GM12878 (cell line): ENCODE data around the gene CROT. TPM values are rescaled to one million over a fixed set of nuclear protein-coding genes. Genes with fewer than 3 reads are reported as not detected.

ENCODE experiments used
- ATAC-seq: fragments of 200-7000 bp; cut with Tn5 transposase; 3 replicates; pipeline ENCODE4 v1.9.1; 2020; ENCODE audit warnings: mild to moderate bottlenecking, moderate library complexity
- BruUV-seq: library from RNA; stranded (reverse); fragments of 400-500 nt; replicated peaks from 2 replicates; lab custom pipeline; 2021; lab: Mats Ljungman, UMichigan
- CTCF ChIA-PET: fragments of 300-600 bp; sonication (Branson Sonifier 250); formaldehyde crosslinking; extraction: SDS; loops from one replicate; lab custom pipeline; 2021; ENCODE audit warnings: inconsistent platforms; lab: Yijun Ruan, JAX
- POLR2A ChIA-PET: fragments of 350-600 bp; formaldehyde crosslinking; extraction: SDS; loops from one replicate; lab custom pipeline; 2021; ENCODE audit warnings: inconsistent platforms; lab: Charles Lee
- RAD21 ChIA-PET: fragments of 300-600 bp; sonication (Branson Sonifier 250); formaldehyde crosslinking; loops from one replicate; lab custom pipeline; 2023; ENCODE audit warnings: antibody characterized with exemption; ENCODE audit not compliant: unreplicated experiment; lab: Charles Lee
- SMC1A ChIA-PET: fragments of 300-600 bp; sonication (Branson Sonifier 250); formaldehyde crosslinking; loops from one replicate; lab custom pipeline; 2023; ENCODE audit not compliant: unreplicated experiment, uncharacterized antibody; lab: Charles Lee
- DNase-seq: peaks from one replicate; pipeline ENCODE4 v3.0.0-alpha.2; 2011; ENCODE audit warnings: low read depth, low spot score
- FAIRE-seq: peaks from 3 replicates; lab custom pipeline; 2011; peaks lifted over from hg19 to GRCh38; lab: Jason Lieb, UNC
- H2AFZ ChIP-seq: 2 replicates; pipeline ENCODE4 v1.6.0; 2011; ENCODE audit warnings: low read depth, low read length, control low read depth; ENCODE audit not compliant: control insufficient read depth
- H3K27ac ChIP-seq: 2 replicates; pipeline ENCODE4 v1.5.1; 2011; ENCODE audit warnings: control low read depth; ENCODE audit not compliant: control insufficient read depth, insufficient read depth
- H3K27me3 ChIP-seq, 2 experiments: replicated peaks in 1 of 2; 2 replicates each; pipeline versions ENCODE4 v1.6.0 to v1.6.1; 2011; ENCODE audit warnings: low read length in 1 of 2; ENCODE audit not compliant: control insufficient read depth in 2 of 2, insufficient read depth in 2 of 2
- H3K36me3 ChIP-seq, 2 experiments: 2 replicates each; pipeline ENCODE4 v1.5.1; 2011; ENCODE audit warnings: low read length in 1 of 2; ENCODE audit not compliant: control insufficient read depth in 2 of 2, insufficient read depth in 2 of 2
- H3K4me1 ChIP-seq: 2 replicates; pipeline ENCODE4 v1.6.1; 2011; ENCODE audit warnings: mild to moderate bottlenecking, low read length, moderate library complexity, mixed read lengths; ENCODE audit not compliant: control insufficient read depth, insufficient read depth
- H3K4me2 ChIP-seq: 2 replicates; pipeline ENCODE4 v1.6.0; 2011; ENCODE audit warnings: control low read depth; ENCODE audit not compliant: control insufficient read depth, insufficient read depth
- H3K4me3 ChIP-seq: fragments of 200-600 bp; sonication (generic); 2 replicates; pipeline ENCODE4 v1.5.1; 2016
- H3K79me2 ChIP-seq: 2 replicates; pipeline ENCODE4 v1.6.0; 2011; ENCODE audit warnings: low read length; ENCODE audit not compliant: control insufficient read depth, insufficient read depth
- H3K9ac ChIP-seq: 2 replicates; pipeline ENCODE4 v1.8.0; 2011; ENCODE audit warnings: low read length, control low read depth, mixed read lengths; ENCODE audit not compliant: control insufficient read depth, insufficient read depth
- H3K9me3 ChIP-seq: replicated peaks from 3 replicates; pipeline ENCODE4 v1.5.1; 2011; ENCODE audit warnings: mild to moderate bottlenecking, low read length; ENCODE audit not compliant: control insufficient read depth, insufficient read depth
- H4K20me1 ChIP-seq: 2 replicates; pipeline ENCODE4 v1.6.0; 2011; ENCODE audit not compliant: control insufficient read depth, insufficient read depth
- BCL11A ChIP-seq: IDR thresholded peaks from 2 replicates; pipeline ENCODE4 v1.6.1; 2011; ENCODE audit warnings: low read depth, low read length
- BHLHE40 ChIP-seq, 2 experiments: fragments of 450-650 bp in 1 of 2; IDR thresholded peaks; 2 replicates each; pipeline ENCODE4 v1.6.1; 2011 to 2017; ENCODE audit warnings: low read depth in 2 of 2, borderline replicate concordance in 1 of 2, improper control_type of control experiment in 1 of 2, low read length in 1 of 2, mild to moderate bottlenecking in 1 of 2
- BRCA1 ChIP-seq: IDR thresholded peaks from 2 replicates; pipeline ENCODE4 v1.6.1; 2011; ENCODE audit warnings: low read depth, low read length, improper control_type of control experiment
- EP300 ChIP-seq, 2 experiments: fragments of 150-350 bp in 1 of 2; IDR thresholded peaks; 2 replicates each; pipeline ENCODE4 v1.6.1; 2011 to 2012; ENCODE audit warnings: low read depth in 2 of 2, low read length in 2 of 2, borderline replicate concordance in 1 of 2, improper control_type of control experiment in 1 of 2, inconsistent platforms in 1 of 2; ENCODE audit not compliant: control insufficient read depth in 1 of 2
- JUND ChIP-seq: IDR thresholded peaks from 2 replicates; pipeline ENCODE4 v1.6.1; 2012; ENCODE audit warnings: low read depth, mild to moderate bottlenecking, low read length, improper control_type of control experiment, moderate library complexity
- MYB ChIP-seq: fragments of 150-350 bp; IDR thresholded peaks from 2 replicates; pipeline ENCODE4 v1.6.1; 2014; ENCODE audit warnings: mild to moderate bottlenecking, low read depth, low read length, borderline replicate concordance
- NR2C1 ChIP-seq: fragments of 450-650 bp; IDR thresholded peaks from 2 replicates; pipeline ENCODE4 v1.6.1; 2017; ENCODE audit warnings: antibody characterized with exemption, mild to moderate bottlenecking, moderate library complexity
- SIN3A ChIP-seq: IDR thresholded peaks from 2 replicates; pipeline ENCODE4 v1.6.1; 2012; ENCODE audit warnings: low read depth, low read length, improper control_type of control experiment
- SMAD1 ChIP-seq: fragments of 450-650 bp; IDR thresholded peaks from 2 replicates; pipeline ENCODE4 v1.6.1; 2018; ENCODE audit warnings: mild to moderate bottlenecking, low read depth; ENCODE audit not compliant: partially characterized antibody
- SUPT20H ChIP-seq: IDR thresholded peaks from 2 replicates; pipeline ENCODE4 v1.6.1; 2011; ENCODE audit warnings: low read depth, mild to moderate bottlenecking, low read length, moderate library complexity, borderline replicate concordance; ENCODE audit not compliant: control insufficient read depth
- YY1 ChIP-seq: IDR thresholded peaks from 2 replicates; pipeline ENCODE4 v1.6.1; 2011; ENCODE audit warnings: low read depth, mild to moderate bottlenecking, low read length
- ZBED1 ChIP-seq: IDR thresholded peaks from 2 replicates; pipeline ENCODE4 v1.6.1; 2016; ENCODE audit warnings: borderline replicate concordance
- WGBS: methylation state at CpG from one replicate; pipeline ENCODE4 v1.1.6; 2016; ENCODE audit warnings: low lambda C conversion rate; ENCODE audit not compliant: insufficient replicate concordance, insufficient coverage; ENCODE audit errors: missing lambda C conversion rate; 5-methylcytosine and 5-hydroxymethylcytosine counted together
- in situ Hi-C: fragments of 300-500 bp; cut with MboI; formaldehyde crosslinking; loops from 9 replicates; pipeline ENCODE4 v1.14.3; 2018; ENCODE audit warnings: mixed read lengths
- intact Hi-C: fragments of 100-400 bp; cut with micrococcal nuclease; formaldehyde crosslinking; loops from one replicate; pipeline ENCODE4 v1.14.2; 2022; ENCODE audit not compliant: unreplicated experiment
- polyA plus RNA-seq, 11 experiments: library from polyadenylated mRNA; depleted of rRNA in 4 of 11; unstranded in 6 of 11; stranded (reverse) in 5 of 11; fragments of >200 nt; fragmentation: Nextera tagmentation in 4 of 11; fragmentation: Illumina TruSeq in 1 of 11; extraction: Ambion mirVana in 4 of 11; extraction: Trizol in 1 of 11; gene quantifications; 1 replicate in 1 of 11; 2 replicates in 10 of 11; pipeline versions ENCODE4 v1.2.1 to v1.2.3, GENCODE V29; 2011 to 2016; ENCODE audit warnings: inconsistent platforms in 2 of 11, missing spikeins in 2 of 11, low read depth in 1 of 11
- total RNA-seq, 4 experiments: library from RNA; depleted of rRNA in 3 of 4; stranded (reverse); fragments of >200 nt in 3 of 4; fragmentation: Illumina TruSeq in 1 of 4; extraction: Trizol in 1 of 4; gene quantifications; 2 replicates each; pipeline versions ENCODE4 v1.2.1 to v1.2.3, GENCODE V29; 2013 to 2021
- TF ChIP-seq, protein P1 (sequence below): IDR thresholded peaks from 2 replicates; pipeline ENCODE4 v1.6.1; 2012; ENCODE audit warnings: improper control_type of control experiment, low read depth, low read length; ENCODE audit not compliant: insufficient replicate concordance
- TF ChIP-seq, protein P2 (sequence below): fragments of 450-650 bp; IDR thresholded peaks from 2 replicates; pipeline ENCODE4 v1.6.1; 2017; ENCODE audit warnings: mild to moderate bottlenecking, moderate library complexity

The CROT gene
- total and polyA plus RNA-seq, 10 of the 15 experiments (the other 5 are each of a cell fraction or from before 2014, with no cell fraction given), result 5.5 to 15.9 (median 12.1) TPM

DNA sequence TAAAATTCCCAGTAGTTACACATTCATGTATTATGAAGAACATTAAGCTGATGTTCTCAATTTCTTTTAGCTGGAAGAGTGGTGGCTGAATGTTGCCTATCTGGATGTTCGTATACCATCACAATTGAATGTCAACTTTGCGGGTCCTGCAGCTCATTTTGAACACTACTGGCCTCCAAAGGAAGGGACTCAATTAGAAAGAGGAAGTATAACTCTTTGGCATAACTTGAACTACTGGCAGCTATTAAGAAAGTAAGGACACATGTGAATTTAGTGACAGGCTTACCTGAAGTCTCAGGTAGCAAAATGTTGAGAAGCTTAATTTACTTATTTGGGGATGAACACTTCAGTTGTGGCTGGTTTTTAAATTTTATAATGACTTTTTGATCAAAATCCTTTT lies 15.9 kb downstream of the CROT start:
- no TSS peak for BruUV-seq
- ChIA-PET SMC1A (interaction anchor here (1.0 to 2.1 kb wide), 6 partner anchors 9 to 54 kb away, joined by 3 to 7 read pairs (median 6); no protein-coding TSS in a partner anchor), POLR2A (interaction anchor here (1.9 kb wide), 1 partner anchor 15 kb away, joined by 10 read pairs; the partner anchor contains the start of gene CROT), CTCF (interaction anchor here (1.1 to 1.7 kb wide), 9 partner anchors 14 to 53 kb away, joined by 3 to 6 read pairs (median 4); partner anchors contain the start of gene CROT), RAD21 (interaction anchor here (0.8 to 1.0 kb wide), 4 partner anchors 12 to 57 kb away, joined by 3 to 4 read pairs (median 3); no protein-coding TSS in a partner anchor)
- Histone ChIP-seq H3K36me3 (no peaks in the 10 kb centered on the region; a peak in 1 of 4 replicates), H3K79me2 (no peaks in the 10 kb centered on the region), H3K27me3 (no peaks in the 10 kb centered on the region), H2AFZ (no peak overlapping the region), H4K20me1 (no peaks in the 10 kb centered on the region), H3K4me1 (no peaks in the 10 kb centered on the region), H3K9me3 (no peaks in the 10 kb centered on the region), H3K9ac (no peak overlapping the region), H3K4me3 (no peak overlapping the region), H3K4me2 (no peak overlapping the region), H3K27ac (no peak overlapping the region)
- ATAC-seq, result no peak
- WGBS, result 52% methylated on average over 2 of the region's 2 CpGs
- intact Hi-C loops (no loop called here), in situ Hi-C loops (no loop called here)
- DNase-seq, result no peak
- FAIRE-seq, result no peak
- TF ChIP-seq, protein P1, sequence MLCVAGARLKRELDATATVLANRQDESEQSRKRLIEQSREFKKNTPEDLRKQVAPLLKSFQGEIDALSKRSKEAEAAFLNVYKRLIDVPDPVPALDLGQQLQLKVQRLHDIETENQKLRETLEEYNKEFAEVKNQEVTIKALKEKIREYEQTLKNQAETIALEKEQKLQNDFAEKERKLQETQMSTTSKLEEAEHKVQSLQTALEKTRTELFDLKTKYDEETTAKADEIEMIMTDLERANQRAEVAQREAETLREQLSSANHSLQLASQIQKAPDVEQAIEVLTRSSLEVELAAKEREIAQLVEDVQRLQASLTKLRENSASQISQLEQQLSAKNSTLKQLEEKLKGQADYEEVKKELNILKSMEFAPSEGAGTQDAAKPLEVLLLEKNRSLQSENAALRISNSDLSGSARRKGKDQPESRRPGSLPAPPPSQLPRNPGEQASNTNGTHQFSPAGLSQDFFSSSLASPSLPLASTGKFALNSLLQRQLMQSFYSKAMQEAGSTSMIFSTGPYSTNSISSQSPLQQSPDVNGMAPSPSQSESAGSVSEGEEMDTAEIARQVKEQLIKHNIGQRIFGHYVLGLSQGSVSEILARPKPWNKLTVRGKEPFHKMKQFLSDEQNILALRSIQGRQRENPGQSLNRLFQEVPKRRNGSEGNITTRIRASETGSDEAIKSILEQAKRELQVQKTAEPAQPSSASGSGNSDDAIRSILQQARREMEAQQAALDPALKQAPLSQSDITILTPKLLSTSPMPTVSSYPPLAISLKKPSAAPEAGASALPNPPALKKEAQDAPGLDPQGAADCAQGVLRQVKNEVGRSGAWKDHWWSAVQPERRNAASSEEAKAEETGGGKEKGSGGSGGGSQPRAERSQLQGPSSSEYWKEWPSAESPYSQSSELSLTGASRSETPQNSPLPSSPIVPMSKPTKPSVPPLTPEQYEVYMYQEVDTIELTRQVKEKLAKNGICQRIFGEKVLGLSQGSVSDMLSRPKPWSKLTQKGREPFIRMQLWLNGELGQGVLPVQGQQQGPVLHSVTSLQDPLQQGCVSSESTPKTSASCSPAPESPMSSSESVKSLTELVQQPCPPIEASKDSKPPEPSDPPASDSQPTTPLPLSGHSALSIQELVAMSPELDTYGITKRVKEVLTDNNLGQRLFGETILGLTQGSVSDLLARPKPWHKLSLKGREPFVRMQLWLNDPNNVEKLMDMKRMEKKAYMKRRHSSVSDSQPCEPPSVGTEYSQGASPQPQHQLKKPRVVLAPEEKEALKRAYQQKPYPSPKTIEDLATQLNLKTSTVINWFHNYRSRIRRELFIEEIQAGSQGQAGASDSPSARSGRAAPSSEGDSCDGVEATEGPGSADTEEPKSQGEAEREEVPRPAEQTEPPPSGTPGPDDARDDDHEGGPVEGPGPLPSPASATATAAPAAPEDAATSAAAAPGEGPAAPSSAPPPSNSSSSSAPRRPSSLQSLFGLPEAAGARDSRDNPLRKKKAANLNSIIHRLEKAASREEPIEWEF, result no peak
- TF ChIP-seq SMAD1, result no peak
- no peak for TF ChIP-seq BCL11A
- TF ChIP-seq YY1, result no peak
- TF ChIP-seq, protein P2, sequence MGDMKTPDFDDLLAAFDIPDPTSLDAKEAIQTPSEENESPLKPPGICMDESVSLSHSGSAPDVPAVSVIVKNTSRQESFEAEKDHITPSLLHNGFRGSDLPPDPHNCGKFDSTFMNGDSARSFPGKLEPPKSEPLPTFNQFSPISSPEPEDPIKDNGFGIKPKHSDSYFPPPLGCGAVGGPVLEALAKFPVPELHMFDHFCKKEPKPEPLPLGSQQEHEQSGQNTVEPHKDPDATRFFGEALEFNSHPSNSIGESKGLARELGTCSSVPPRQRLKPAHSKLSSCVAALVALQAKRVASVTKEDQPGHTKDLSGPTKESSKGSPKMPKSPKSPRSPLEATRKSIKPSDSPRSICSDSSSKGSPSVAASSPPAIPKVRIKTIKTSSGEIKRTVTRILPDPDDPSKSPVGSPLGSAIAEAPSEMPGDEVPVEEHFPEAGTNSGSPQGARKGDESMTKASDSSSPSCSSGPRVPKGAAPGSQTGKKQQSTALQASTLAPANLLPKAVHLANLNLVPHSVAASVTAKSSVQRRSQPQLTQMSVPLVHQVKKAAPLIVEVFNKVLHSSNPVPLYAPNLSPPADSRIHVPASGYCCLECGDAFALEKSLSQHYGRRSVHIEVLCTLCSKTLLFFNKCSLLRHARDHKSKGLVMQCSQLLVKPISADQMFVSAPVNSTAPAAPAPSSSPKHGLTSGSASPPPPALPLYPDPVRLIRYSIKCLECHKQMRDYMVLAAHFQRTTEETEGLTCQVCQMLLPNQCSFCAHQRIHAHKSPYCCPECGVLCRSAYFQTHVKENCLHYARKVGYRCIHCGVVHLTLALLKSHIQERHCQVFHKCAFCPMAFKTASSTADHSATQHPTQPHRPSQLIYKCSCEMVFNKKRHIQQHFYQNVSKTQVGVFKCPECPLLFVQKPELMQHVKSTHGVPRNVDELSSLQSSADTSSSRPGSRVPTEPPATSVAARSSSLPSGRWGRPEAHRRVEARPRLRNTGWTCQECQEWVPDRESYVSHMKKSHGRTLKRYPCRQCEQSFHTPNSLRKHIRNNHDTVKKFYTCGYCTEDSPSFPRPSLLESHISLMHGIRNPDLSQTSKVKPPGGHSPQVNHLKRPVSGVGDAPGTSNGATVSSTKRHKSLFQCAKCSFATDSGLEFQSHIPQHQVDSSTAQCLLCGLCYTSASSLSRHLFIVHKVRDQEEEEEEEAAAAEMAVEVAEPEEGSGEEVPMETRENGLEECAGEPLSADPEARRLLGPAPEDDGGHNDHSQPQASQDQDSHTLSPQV, result no peak
- TF ChIP-seq BRCA1, result no peak
- no peak for TF ChIP-seq JUND
- no peak for TF ChIP-seq MYB
- TF ChIP-seq BHLHE40 (IDR thresholded peaks at IDR 0.05; ENCODE audit: borderline replicate concordance in 1 of 2, low read depth in 2 of 2, low read length in 1 of 2), result no peak
- no peak for TF ChIP-seq ZBED1
- no peak for TF ChIP-seq SUPT20H
- TF ChIP-seq NR2C1, result no peak
- TF ChIP-seq EP300 (IDR thresholded peaks at IDR 0.05; ENCODE audit: borderline replicate concordance in 1 of 2, control insufficient read depth in 1 of 2, low read depth in 2 of 2, low read length in 2 of 2), result no peak
- no peak for TF ChIP-seq SIN3A
